Stimulated activated effector memory CD8-positive, alpha-beta T cell treated with anti-CD3 and anti-CD28 coated beads, Interleukin-12 subunit alpha, Interleukin-12 subunit beta, amount 100 ng/mL, for 72 hours (primary cell): ENCODE data around the gene MOB3B.

Experiments used
- ATAC-seq: fragments of 150-1000 bp; cut with Tn5 transposase; 2 replicates; pipeline ENCODE4 v1.10.0; 2021
- DNase-seq, 2 donors: peaks; one replicate each; pipeline ENCODE4 v3.0.0; 2021 to 2022; ENCODE audit warnings: low spot score in 2 of 2
- H3K27ac Mint-ChIP-seq: one replicate; pipeline ENCODE4 v1.8.0; 2022; ENCODE audit warnings: mild to moderate bottlenecking, mixed read lengths
- H3K36me3 Mint-ChIP-seq: one replicate; pipeline ENCODE4 v1.8.0; 2022; ENCODE audit warnings: mild to moderate bottlenecking, mixed read lengths
- H3K4me1 Mint-ChIP-seq: one replicate; pipeline ENCODE4 v1.8.0; 2022; ENCODE audit warnings: mixed read lengths
- H3K4me3 Mint-ChIP-seq: one replicate; pipeline ENCODE4 v1.8.0; 2022; ENCODE audit warnings: mild to moderate bottlenecking, mixed read lengths
- H3K9me3 Mint-ChIP-seq: one replicate; pipeline ENCODE4 v1.8.0; 2022; ENCODE audit warnings: mixed read lengths

Gene MOB3B

GRCh38 chr9:27437652-27438373 is 91.8 kb downstream of the MOB3B start:
- ATAC-seq: no peak
- DNase-seq: no peak
- H3K4me1 Mint-ChIP-seq: peaks cover 5% of the 10 kb centered on the region
- no peak overlapping the region for H3K27ac Mint-ChIP-seq
- H3K9me3 Mint-ChIP-seq: no peaks in the 10 kb centered on the region
- H3K36me3 Mint-ChIP-seq: no peaks in the 10 kb centered on the region
- H3K4me3 Mint-ChIP-seq: no peak overlapping the region

GRCh38 chr9:27436234-27436633 is 93.4 kb downstream of the MOB3B start:
- ATAC-seq (no peak), DNase-seq (no peak)
- Mint-ChIP-seq H3K27ac (no peak overlapping the region), H3K4me1 (no peaks in the 10 kb centered on the region), H3K9me3 (no peaks in the 10 kb centered on the region), H3K36me3 (no peaks in the 10 kb centered on the region), H3K4me3 (no peak overlapping the region)

- Mint-ChIP-seq H3K4me3 (no peak overlapping the region), H3K27ac (no peak overlapping the region), H3K9me3 (no peaks in the 10 kb centered on the region), H3K36me3 (no peaks in the 10 kb centered on the region), H3K4me1 (no peaks in the 10 kb centered on the region)
- DNase-seq (no peak), ATAC-seq (no peak)
These were observed 95.8 kb downstream of the MOB3B start for GRCh38 chr9:27433631-27434325.

GRCh38 chr9:27432308-27432707 is 97.3 kb downstream of the MOB3B start:
- H3K27ac Mint-ChIP-seq: no peak overlapping the region
- ATAC-seq (no peak), DNase-seq (no peak)
- no peaks in the 10 kb centered on the region for H3K4me1 Mint-ChIP-seq
- H3K36me3 Mint-ChIP-seq: no peaks in the 10 kb centered on the region
- no peak overlapping the region for H3K4me3 Mint-ChIP-seq
- H3K9me3 Mint-ChIP-seq: no peaks in the 10 kb centered on the region

- ATAC-seq (no peak), DNase-seq (no peak)
- Mint-ChIP-seq H3K27ac (no peak overlapping the region), H3K9me3 (no peaks in the 10 kb centered on the region), H3K4me3 (no peak overlapping the region), H3K36me3 (no peaks in the 10 kb centered on the region), H3K4me1 (no peaks in the 10 kb centered on the region)
These were observed 98.0 kb downstream of the MOB3B start for GRCh38 chr9:27431543-27432147.

GRCh38 chr9:27430750-27431535 is 98.7 kb downstream of the MOB3B start:
- DNase-seq: no peak
- no peak for ATAC-seq
- Mint-ChIP-seq H3K27ac (no peak overlapping the region), H3K4me1 (no peaks in the 10 kb centered on the region), H3K4me3 (no peak overlapping the region), H3K36me3 (no peaks in the 10 kb centered on the region), H3K9me3 (no peaks in the 10 kb centered on the region)

GRCh38 chr9:27429917-27430316 is 99.7 kb downstream of the MOB3B start:
- ATAC-seq: no peak
- H3K36me3 Mint-ChIP-seq: no peaks in the 10 kb centered on the region
- H3K9me3 Mint-ChIP-seq: no peaks in the 10 kb centered on the region
- H3K27ac Mint-ChIP-seq: no peak overlapping the region
- H3K4me3 Mint-ChIP-seq: no peak overlapping the region
- no peak for DNase-seq
- no peaks in the 10 kb centered on the region for H3K4me1 Mint-ChIP-seq

GRCh38 chr9:27429436-27429835 is 100.2 kb downstream of the MOB3B start:
- H3K36me3 Mint-ChIP-seq: no peaks in the 10 kb centered on the region
- no peaks in the 10 kb centered on the region for H3K4me1 Mint-ChIP-seq
- H3K27ac Mint-ChIP-seq: no peak overlapping the region
- H3K4me3 Mint-ChIP-seq: no peak overlapping the region
- no peaks in the 10 kb centered on the region for H3K9me3 Mint-ChIP-seq
- ATAC-seq: no peak
- DNase-seq: no peak

- no peaks in the 10 kb centered on the region for H3K9me3 Mint-ChIP-seq
- DNase-seq (no peak), ATAC-seq (no peak)
- H3K4me1 Mint-ChIP-seq: no peaks in the 10 kb centered on the region
- no peak overlapping the region for H3K4me3 Mint-ChIP-seq
- H3K27ac Mint-ChIP-seq: no peak overlapping the region
- H3K36me3 Mint-ChIP-seq: no peaks in the 10 kb centered on the region
These were observed 101.1 kb downstream of the MOB3B start for GRCh38 chr9:27428551-27428950.

GRCh38 chr9:27427272-27427643 is 102.4 kb downstream of the MOB3B start:
- ATAC-seq (no peak), DNase-seq (no peak)
- no peak overlapping the region for H3K27ac Mint-ChIP-seq
- no peaks in the 10 kb centered on the region for H3K4me1 Mint-ChIP-seq
- H3K9me3 Mint-ChIP-seq: no peaks in the 10 kb centered on the region
- no peak overlapping the region for H3K4me3 Mint-ChIP-seq
- H3K36me3 Mint-ChIP-seq: no peaks in the 10 kb centered on the region

GRCh38 chr9:27426511-27427271 is 102.9 kb downstream of the MOB3B start:
- H3K4me1 Mint-ChIP-seq: no peaks in the 10 kb centered on the region
- no peak for DNase-seq

GRCh38 chr9:27425827-27426510 is 103.6 kb downstream of the MOB3B start:
- no peaks in the 10 kb centered on the region for H3K36me3 Mint-ChIP-seq
- H3K4me1 Mint-ChIP-seq: no peaks in the 10 kb centered on the region
- no peaks in the 10 kb centered on the region for H3K9me3 Mint-ChIP-seq
- H3K4me3 Mint-ChIP-seq: no peak overlapping the region
- H3K27ac Mint-ChIP-seq: no peak overlapping the region
- DNase-seq: no peak
- no peak for ATAC-seq

More at GRCh38 chr9:27426511-27427271, 102.9 kb downstream of the MOB3B start:
- H3K36me3 Mint-ChIP-seq: no peaks in the 10 kb centered on the region
- no peaks in the 10 kb centered on the region for H3K9me3 Mint-ChIP-seq
- no peak overlapping the region for H3K27ac Mint-ChIP-seq
- no peak overlapping the region for H3K4me3 Mint-ChIP-seq
- ATAC-seq: no peak

- no peak overlapping the region for H3K4me3 Mint-ChIP-seq
These were observed 105.5 kb downstream of the MOB3B start for GRCh38 chr9:27423915-27424710.

More at GRCh38 chr9:27423915-27424710, 105.5 kb downstream of the MOB3B start:
- Mint-ChIP-seq H3K27ac (no peak overlapping the region), H3K4me1 (no peaks in the 10 kb centered on the region), H3K36me3 (no peaks in the 10 kb centered on the region), H3K9me3 (no peaks in the 10 kb centered on the region)
- ATAC-seq (peak; percentile 57), DNase-seq (no peak)
